ENCODE measurements around the gene SPACA6. TPM values are rescaled to one million over a fixed set of nuclear protein-coding genes. Genes with fewer than 3 reads are reported as not detected.
"Not testable (repeated sequence)": the region's sequence is repeated elsewhere in the genome, so short reads cannot be mapped to it uniquely, and the experiment has no call there.

SPACA6 gene
- 4.1 TPM for polyA plus RNA-seq (2013, experiment 1 of 2)
- polyA plus RNA-seq (2013, experiment 2 of 2) = 5.0 TPM

DNA sequence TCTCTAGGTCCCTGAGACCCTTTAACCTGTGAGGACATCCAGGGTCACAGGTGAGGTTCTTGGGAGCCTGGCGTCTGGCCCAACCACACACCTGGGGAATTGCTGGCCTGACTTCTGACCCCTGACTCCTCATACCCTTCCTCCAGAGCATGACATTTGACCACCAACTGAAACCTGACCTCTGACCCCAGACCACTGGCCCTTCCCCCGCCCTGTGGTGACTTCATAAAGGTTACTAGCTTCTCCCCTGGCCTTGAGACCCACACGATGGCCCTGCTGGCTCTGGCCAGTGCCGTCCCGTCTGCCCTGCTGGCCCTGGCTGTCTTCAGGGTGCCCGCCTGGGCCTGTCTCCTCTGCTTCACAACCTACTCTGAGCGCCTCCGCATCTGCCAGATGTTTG, at the start of gene SPACA6:
TSS of gene SPACA6 (plus strand) at position 71 of the 400 bp plus-strand sequence. CDS start at position 268, 197 bp downstream.
- Histone ChIP-seq H2BK120ac (ENCODE audit: low read depth, low read length) (no peak within 1 kb of the TSS), H3K4me3 (ENCODE audit: low read length in 2 of 2) (no peak within 1 kb of the TSS), H3K9me3 (replicated peaks in 1 of 2; ENCODE audit: control insufficient read depth in 2 of 2, insufficient read depth in 1 of 2, low read depth in 1 of 2, low read length in 2 of 2) (no peaks in the 10 kb centered on the region), H4K91ac (ENCODE audit: low read depth, low read length, poor library complexity) (no peak within 1 kb of the TSS), H2BK5ac (ENCODE audit: low read length) (no peak within 1 kb of the TSS), H3K9ac (ENCODE audit: low read depth, low read length, poor library complexity) (no peak within 1 kb of the TSS), H2AK5ac (ENCODE audit: low read depth, low read length) (peak within 1 kb of the TSS; percentile 48), H3K27ac (replicated peaks; ENCODE audit: low read length) (no peak within 1 kb of the TSS), H3K4me1 (ENCODE audit: control insufficient read depth in 2 of 2, insufficient read depth in 1 of 2, low read depth in 1 of 2, low read length in 2 of 2) (peaks cover 13 to 15% of the 10 kb centered on the region in 2 donors), H2BK12ac (ENCODE audit: low read length) (no peak within 1 kb of the TSS), H3K79me1 (ENCODE audit: low read depth, low read length) (no peaks in the 10 kb centered on the region), H2BK15ac (ENCODE audit: low read length) (no peak within 1 kb of the TSS), H3K4me2 (ENCODE audit: insufficient read depth, low read length, poor library complexity, severe bottlenecking) (no peak within 1 kb of the TSS), H4K8ac (ENCODE audit: low read depth, low read length) (no peak within 1 kb of the TSS), H3K14ac (ENCODE audit: low read length) (no peak within 1 kb of the TSS), H3K18ac (ENCODE audit: low read length) (peak within 1 kb of the TSS; percentile 31), H3K23ac (ENCODE audit: low read depth, low read length, poor library complexity) (no peak within 1 kb of the TSS), H3K27me3 (ENCODE audit: control insufficient read depth in 3 of 3, insufficient read depth in 3 of 3, low read depth in 1 of 3, low read length in 3 of 3) (no peaks in the 10 kb centered on the region), H2AFZ (ENCODE audit: low read length) (no peak within 1 kb of the TSS), H3K4ac (ENCODE audit: low read length) (no peak within 1 kb of the TSS), H3K36me3 (replicated peaks in 1 of 2; ENCODE audit: control insufficient read depth in 2 of 2, insufficient read depth in 2 of 2, low read length in 2 of 2) (peaks cover 0 to 39% of the 10 kb centered on the region in 2 donors)
- WGBS, 2 donors (ENCODE audit: extremely low coverage in 2 of 2, insufficient read length in 2 of 2, insufficient replicate concordance in 1 of 2) = no CpG with 5 or more reads among the region's 8 CpGs
- no peak for DNase-seq (ENCODE audit: low spot score)

DNA sequence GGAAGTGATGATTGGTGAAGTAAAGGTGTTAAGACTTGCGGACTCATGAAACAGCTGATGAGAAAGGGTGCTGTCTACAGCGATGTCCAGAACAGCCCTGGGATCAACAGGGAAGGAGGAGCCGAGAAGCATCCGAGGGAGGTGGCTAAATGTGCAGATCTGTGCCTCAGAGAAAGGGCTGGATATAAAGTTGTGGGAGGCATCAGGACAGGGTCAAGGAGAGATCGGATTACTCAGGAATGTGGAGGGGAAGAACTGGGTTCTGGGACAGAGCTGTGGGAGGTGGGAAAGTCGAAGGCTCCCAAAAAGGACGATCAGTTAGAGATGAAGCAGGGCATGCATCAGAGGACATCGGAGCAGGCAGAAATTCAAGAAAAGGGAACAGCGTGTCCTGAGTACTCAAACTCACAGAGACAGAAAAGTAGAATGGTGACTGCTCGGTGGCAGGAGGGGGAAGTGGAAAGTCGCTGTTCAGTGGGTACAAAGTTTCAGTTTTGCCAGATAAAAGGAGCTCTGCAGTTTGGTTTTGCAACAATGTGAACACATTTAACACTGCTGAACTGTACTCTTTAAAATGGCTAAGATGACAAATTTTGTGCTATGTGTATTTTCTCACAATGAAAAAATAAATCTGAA, 48.4 kb upstream of the SPACA6 start:
- Histone ChIP-seq H2BK120ac (ENCODE audit: low read depth, low read length) (no peak overlapping the region), H2AK5ac (ENCODE audit: low read depth, low read length) (no peak overlapping the region), H3K4me3 (ENCODE audit: low read length in 2 of 2) (no peak overlapping the region), H3K9ac (ENCODE audit: low read depth, low read length, poor library complexity) (no peak overlapping the region), H2BK15ac (ENCODE audit: low read length) (no peak overlapping the region), H3K27ac (replicated peaks; ENCODE audit: low read length) (no peak overlapping the region), H3K36me3 (replicated peaks in 1 of 2; ENCODE audit: control insufficient read depth in 2 of 2, insufficient read depth in 2 of 2, low read length in 2 of 2) (no peaks in the 10 kb centered on the region), H3K18ac (ENCODE audit: low read length) (no peak overlapping the region), H2BK5ac (ENCODE audit: low read length) (no peak overlapping the region), H3K9me3 (replicated peaks in 1 of 2; ENCODE audit: control insufficient read depth in 2 of 2, insufficient read depth in 1 of 2, low read depth in 1 of 2, low read length in 2 of 2) (peaks cover 0 to 26% of the 10 kb centered on the region in 2 donors), H2AFZ (ENCODE audit: low read length) (no peak overlapping the region), H3K23ac (ENCODE audit: low read depth, low read length, poor library complexity) (no peak overlapping the region), H3K14ac (ENCODE audit: low read length) (no peak overlapping the region), H3K27me3 (ENCODE audit: control insufficient read depth in 3 of 3, insufficient read depth in 3 of 3, low read depth in 1 of 3, low read length in 3 of 3) (peaks cover 0 to 11% (median 0%) of the 10 kb centered on the region in 3 experiments), H3K4me2 (ENCODE audit: insufficient read depth, low read length, poor library complexity, severe bottlenecking) (no peak overlapping the region), H3K4me1 (ENCODE audit: control insufficient read depth in 2 of 2, insufficient read depth in 1 of 2, low read depth in 1 of 2, low read length in 2 of 2) (no peaks in the 10 kb centered on the region), H2BK12ac (ENCODE audit: low read length) (no peak overlapping the region), H4K8ac (ENCODE audit: low read depth, low read length) (no peak overlapping the region), H4K91ac (ENCODE audit: low read depth, low read length, poor library complexity) (no peak overlapping the region), H3K79me1 (ENCODE audit: low read depth, low read length) (peaks cover 2% of the 10 kb centered on the region), H3K4ac (ENCODE audit: low read length) (no peak overlapping the region)
- WGBS, 2 donors (ENCODE audit: extremely low coverage in 2 of 2, insufficient read length in 2 of 2, insufficient replicate concordance in 1 of 2) = no CpG with 5 or more reads among the region's 11 CpGs
- DNase-seq (ENCODE audit: low spot score) = no peak

GRCh38 chr19:51646730-51647129, 46.4 kb upstream of the SPACA6 start, which contains the start of gene SIGLEC14:
Gene SIGLEC14 (minus strand): TSS chr19:51646825. CDS start chr19:51646759, 66 bp downstream.
- not testable (repeated sequence) for H2AFZ ChIP-seq (ENCODE audit: low read length); H3K4me2 ChIP-seq (ENCODE audit: insufficient read depth, low read length, poor library complexity, severe bottlenecking); H3K79me1 ChIP-seq (ENCODE audit: low read depth, low read length); H3K36me3 ChIP-seq (replicated peaks in 1 of 2; ENCODE audit: control insufficient read depth in 2 of 2, insufficient read depth in 2 of 2, low read length in 2 of 2); H2BK5ac ChIP-seq (ENCODE audit: low read length); H3K4ac ChIP-seq (ENCODE audit: low read length); H3K18ac ChIP-seq (ENCODE audit: low read length); H3K23ac ChIP-seq (ENCODE audit: low read depth, low read length, poor library complexity); H3K14ac ChIP-seq (ENCODE audit: low read length); H3K4me1 ChIP-seq (ENCODE audit: control insufficient read depth in 2 of 2, insufficient read depth in 1 of 2, low read depth in 1 of 2, low read length in 2 of 2); H4K91ac ChIP-seq (ENCODE audit: low read depth, low read length, poor library complexity); H3K9ac ChIP-seq (ENCODE audit: low read depth, low read length, poor library complexity); H2BK15ac ChIP-seq (ENCODE audit: low read length); H4K8ac ChIP-seq (ENCODE audit: low read depth, low read length); H2AK5ac ChIP-seq (ENCODE audit: low read depth, low read length); H3K4me3 ChIP-seq (ENCODE audit: low read length in 2 of 2); H2BK12ac ChIP-seq (ENCODE audit: low read length); H3K27ac ChIP-seq (replicated peaks; ENCODE audit: low read length); DNase-seq (ENCODE audit: low spot score); H2BK120ac ChIP-seq (ENCODE audit: low read depth, low read length)
- Histone ChIP-seq H3K27me3 (ENCODE audit: control insufficient read depth in 3 of 3, insufficient read depth in 3 of 3, low read depth in 1 of 3, low read length in 3 of 3) (peaks cover 0 to 11% (median 0%) of the 10 kb centered on the region in 3 experiments), H3K9me3 (replicated peaks in 1 of 2; ENCODE audit: control insufficient read depth in 2 of 2, insufficient read depth in 1 of 2, low read depth in 1 of 2, low read length in 2 of 2) (peaks cover 0 to 30% of the 10 kb centered on the region in 2 donors)
- WGBS, 2 donors (ENCODE audit: extremely low coverage in 2 of 2, insufficient read length in 2 of 2, insufficient replicate concordance in 1 of 2) = no CpG with 5 or more reads among the region's 10 CpGs

DNA sequence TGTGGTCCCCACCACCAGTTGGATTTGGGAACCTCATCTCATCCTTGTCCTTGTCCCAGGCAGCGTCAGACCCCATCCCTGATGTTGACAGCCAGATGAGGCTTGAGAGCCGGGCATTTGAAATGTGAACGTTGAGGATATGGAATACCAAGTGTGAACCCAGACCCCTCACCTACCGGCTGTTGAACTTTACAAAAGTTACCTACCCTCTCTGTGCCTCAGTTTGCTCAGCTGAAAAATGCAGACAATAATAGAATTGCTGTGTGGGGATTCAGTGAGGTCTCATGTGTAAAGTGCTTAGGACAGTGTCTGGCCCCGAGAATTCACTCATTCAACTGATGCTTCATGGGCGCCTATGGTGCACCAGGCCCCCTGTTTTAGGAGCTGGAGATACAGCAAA, 45.8 kb upstream of the SPACA6 start:
- Histone ChIP-seq H3K36me3 (replicated peaks in 1 of 2; ENCODE audit: control insufficient read depth in 2 of 2, insufficient read depth in 2 of 2, low read length in 2 of 2) (no peaks in the 10 kb centered on the region), H2BK120ac (ENCODE audit: low read depth, low read length) (no peak overlapping the region), H3K9me3 (replicated peaks in 1 of 2; ENCODE audit: control insufficient read depth in 2 of 2, insufficient read depth in 1 of 2, low read depth in 1 of 2, low read length in 2 of 2) (peaks cover 0 to 30% of the 10 kb centered on the region in 2 donors), H3K4me1 (ENCODE audit: control insufficient read depth in 2 of 2, insufficient read depth in 1 of 2, low read depth in 1 of 2, low read length in 2 of 2) (no peaks in the 10 kb centered on the region), H3K4me2 (ENCODE audit: insufficient read depth, low read length, poor library complexity, severe bottlenecking) (no peak overlapping the region), H3K79me1 (ENCODE audit: low read depth, low read length) (peaks cover 2% of the 10 kb centered on the region), H2AFZ (ENCODE audit: low read length) (no peak overlapping the region), H4K8ac (ENCODE audit: low read depth, low read length) (no peak overlapping the region), H3K4ac (ENCODE audit: low read length) (no peak overlapping the region), H3K27ac (replicated peaks; ENCODE audit: low read length) (no peak overlapping the region), H3K18ac (ENCODE audit: low read length) (no peak overlapping the region), H3K23ac (ENCODE audit: low read depth, low read length, poor library complexity) (no peak overlapping the region), H4K91ac (ENCODE audit: low read depth, low read length, poor library complexity) (no peak overlapping the region), H2AK5ac (ENCODE audit: low read depth, low read length) (no peak overlapping the region), H3K14ac (ENCODE audit: low read length) (no peak overlapping the region), H3K27me3 (ENCODE audit: control insufficient read depth in 3 of 3, insufficient read depth in 3 of 3, low read depth in 1 of 3, low read length in 3 of 3) (peaks cover 0 to 11% (median 0%) of the 10 kb centered on the region in 3 experiments), H3K9ac (ENCODE audit: low read depth, low read length, poor library complexity) (no peak overlapping the region), H2BK15ac (ENCODE audit: low read length) (no peak overlapping the region), H3K4me3 (ENCODE audit: low read length in 2 of 2) (no peak overlapping the region), H2BK5ac (ENCODE audit: low read length) (no peak overlapping the region), H2BK12ac (ENCODE audit: low read length) (no peak overlapping the region)
- WGBS, 2 donors (ENCODE audit: extremely low coverage in 2 of 2, insufficient read length in 2 of 2, insufficient replicate concordance in 1 of 2) = no CpG with 5 or more reads among the region's 6 CpGs
- no peak for DNase-seq (ENCODE audit: low spot score)

Data from neuronal stem cell (in vitro differentiated cells).